ENCODE results near the gene PCDHA1. TPM values are rescaled to one million over a fixed set of nuclear protein-coding genes. Genes with fewer than 3 reads are reported as not detected.
"Not testable (repeated sequence)": the region's sequence is repeated elsewhere in the genome, so short reads cannot be mapped to it uniquely, and the experiment has no call there.

PCDHA1 gene
- total RNA-seq, 2 donors from 2014 or later, result not detected

GRCh38 chr5:140842798-140843733 lies 57.1 kb downstream of the PCDHA1 start:
- intact Hi-C loops (cut with DNase I, micrococcal nuclease), result no loop called here
- DNase-seq (no peak), ATAC-seq (no peak)

- ATAC-seq; intact Hi-C loops (cut with DNase I, micrococcal nuclease): not testable (repeated sequence)
Measured at GRCh38 chr5:140848139-140849102, 62.5 kb downstream of the PCDHA1 start, which contains the start of gene PCDHA9. Gene PCDHA9 (plus strand): TSS chr5:140848382. CDS start chr5:140848496, 114 bp downstream.

GRCh38 chr5:140849831-140850634 lies 64.1 kb downstream of the PCDHA1 start:
- DNase-seq; ATAC-seq; intact Hi-C loops (cut with DNase I, micrococcal nuclease): not testable (repeated sequence)

More at GRCh38 chr5:140848139-140849102, 62.5 kb downstream of the PCDHA1 start, which contains the start of gene PCDHA9:
- DNase-seq, result not testable (repeated sequence)

GRCh38 chr5:140855772-140856674 lies 70.1 kb downstream of the PCDHA1 start, which contains the start of gene PCDHA10:
Gene PCDHA10 (plus strand): TSS chr5:140855897. CDS start chr5:140856049, 152 bp downstream.
- ATAC-seq, result no peak
- intact Hi-C loops (cut with DNase I, micrococcal nuclease), result no loop called here
- no peak for DNase-seq

GRCh38 chr5:140857177-140857986 lies 71.4 kb downstream of the PCDHA1 start:
- ATAC-seq (no peak), DNase-seq (no peak)
- intact Hi-C loops (cut with DNase I, micrococcal nuclease), result no loop called here

GRCh38 chr5:140857987-140858240 lies 72.0 kb downstream of the PCDHA1 start:
- ATAC-seq (no peak), DNase-seq (no peak)
- intact Hi-C loops (cut with DNase I, micrococcal nuclease), result no loop called here

GRCh38 chr5:140862441-140863295 lies 76.7 kb downstream of the PCDHA1 start:
- intact Hi-C loops (cut with DNase I, micrococcal nuclease), result no loop called here
- ATAC-seq (no peak), DNase-seq (no peak)

GRCh38 chr5:140868721-140869554 lies 83.0 kb downstream of the PCDHA1 start, which contains the start of gene PCDHA11:
Gene PCDHA11 (plus strand): TSS chr5:140868957. CDS start chr5:140869104, 147 bp downstream.
- intact Hi-C loops (cut with DNase I, micrococcal nuclease), result no loop called here
- DNase-seq (no peak), ATAC-seq (no peak)

GRCh38 chr5:140869555-140869886 lies 83.6 kb downstream of the PCDHA1 start:
- intact Hi-C loops (cut with DNase I, micrococcal nuclease), result no loop called here
- no peak for ATAC-seq

GRCh38 chr5:140870221-140871201 lies 84.6 kb downstream of the PCDHA1 start:
- ATAC-seq (no peak), DNase-seq (no peak)
- intact Hi-C loops (cut with DNase I, micrococcal nuclease), result no loop called here

More at GRCh38 chr5:140869555-140869886, 83.6 kb downstream of the PCDHA1 start:
- no peak for DNase-seq

- intact Hi-C loops (cut with DNase I, micrococcal nuclease), result no loop called here
- no peak for ATAC-seq
- no peak for DNase-seq
Measured at GRCh38 chr5:140875085-140876065, 89.4 kb downstream of the PCDHA1 start, which contains the start of gene PCDHA12. Gene PCDHA12 (plus strand): TSS chr5:140875308. CDS start chr5:140875473, 165 bp downstream.

- ATAC-seq; intact Hi-C loops (cut with DNase I, micrococcal nuclease); DNase-seq: not testable (repeated sequence)
Measured at GRCh38 chr5:140876541-140877261, 90.8 kb downstream of the PCDHA1 start.

Data from left colon (tissue), 2 donors.